Measurements from ENCODE around the gene SIPA1L3.

GRCh38 chr19:37986048-37986750 is 79.2 kb downstream of the SIPA1L3 start:
- TF ChIP-seq, protein P1, sequence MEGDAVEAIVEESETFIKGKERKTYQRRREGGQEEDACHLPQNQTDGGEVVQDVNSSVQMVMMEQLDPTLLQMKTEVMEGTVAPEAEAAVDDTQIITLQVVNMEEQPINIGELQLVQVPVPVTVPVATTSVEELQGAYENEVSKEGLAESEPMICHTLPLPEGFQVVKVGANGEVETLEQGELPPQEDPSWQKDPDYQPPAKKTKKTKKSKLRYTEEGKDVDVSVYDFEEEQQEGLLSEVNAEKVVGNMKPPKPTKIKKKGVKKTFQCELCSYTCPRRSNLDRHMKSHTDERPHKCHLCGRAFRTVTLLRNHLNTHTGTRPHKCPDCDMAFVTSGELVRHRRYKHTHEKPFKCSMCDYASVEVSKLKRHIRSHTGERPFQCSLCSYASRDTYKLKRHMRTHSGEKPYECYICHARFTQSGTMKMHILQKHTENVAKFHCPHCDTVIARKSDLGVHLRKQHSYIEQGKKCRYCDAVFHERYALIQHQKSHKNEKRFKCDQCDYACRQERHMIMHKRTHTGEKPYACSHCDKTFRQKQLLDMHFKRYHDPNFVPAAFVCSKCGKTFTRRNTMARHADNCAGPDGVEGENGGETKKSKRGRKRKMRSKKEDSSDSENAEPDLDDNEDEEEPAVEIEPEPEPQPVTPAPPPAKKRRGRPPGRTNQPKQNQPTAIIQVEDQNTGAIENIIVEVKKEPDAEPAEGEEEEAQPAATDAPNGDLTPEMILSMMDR (IDR thresholded peaks at IDR 0.05; ENCODE audit: insufficient read depth, low read depth, low read length), result no peak
- TF ChIP-seq EZH2 (IDR thresholded peaks at IDR 0.05; ENCODE audit: insufficient read depth, low read length), result no peak
